HG03575 (cell line): ENCODE measurements around the gene ORM1.

Experiments used
- ATAC-seq: cut with Tn5 transposase; IDR thresholded peaks from one replicate; pipeline ENCODE4 v1.9.1; 2021; ENCODE audit not compliant: unreplicated experiment, insufficient number of reproducible peaks, low FRiP score; ENCODE audit errors: extremely low read depth

The ORM1 gene

GRCh38 chr9:114350636-114351401 is 27.9 kb downstream of the ORM1 start:
- no peak for ATAC-seq

DNA sequence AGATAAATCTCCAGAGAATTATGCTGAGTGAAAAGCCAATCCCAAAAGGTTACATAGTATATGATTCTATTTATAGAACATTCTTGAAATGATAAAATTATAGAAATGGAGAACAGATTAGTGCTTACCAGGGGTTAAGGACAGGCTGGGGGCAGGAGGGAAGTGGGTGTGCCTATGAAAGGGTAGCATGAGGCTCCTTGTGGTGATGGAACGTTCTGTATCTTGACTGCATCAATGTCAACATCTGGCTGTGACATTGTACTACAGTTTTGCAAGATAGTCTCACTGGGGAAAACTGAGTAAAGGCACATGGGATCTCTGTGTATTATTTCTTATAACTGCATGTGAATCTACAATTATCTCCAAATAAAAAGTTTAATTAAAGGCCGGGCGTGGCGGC is 29.0 kb downstream of the ORM1 start:
- ATAC-seq = no peak

DNA sequence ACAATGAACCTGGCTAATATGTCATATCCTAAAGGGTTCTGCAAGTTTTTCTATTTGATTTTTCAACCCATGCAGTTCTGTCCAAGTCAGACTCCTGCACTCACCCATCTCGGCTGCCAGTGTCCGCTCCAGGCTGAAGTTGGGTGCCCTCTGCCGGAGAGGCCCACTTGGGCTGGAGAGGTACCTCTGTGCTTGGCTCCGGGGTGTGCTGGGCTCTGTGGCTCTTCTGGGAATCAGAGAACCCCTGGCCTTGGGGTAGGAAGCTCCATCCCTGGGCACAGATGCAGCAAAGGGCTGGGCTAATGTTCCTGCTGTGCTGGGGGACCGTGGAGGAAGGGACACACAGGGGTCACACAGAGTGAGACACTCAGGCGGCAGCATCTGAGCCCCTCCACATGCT is 32.9 kb downstream of the ORM1 start:
- no peak for ATAC-seq

GRCh38 chr9:114356792-114357191 is 33.9 kb downstream of the ORM1 start:
- no peak for ATAC-seq

DNA sequence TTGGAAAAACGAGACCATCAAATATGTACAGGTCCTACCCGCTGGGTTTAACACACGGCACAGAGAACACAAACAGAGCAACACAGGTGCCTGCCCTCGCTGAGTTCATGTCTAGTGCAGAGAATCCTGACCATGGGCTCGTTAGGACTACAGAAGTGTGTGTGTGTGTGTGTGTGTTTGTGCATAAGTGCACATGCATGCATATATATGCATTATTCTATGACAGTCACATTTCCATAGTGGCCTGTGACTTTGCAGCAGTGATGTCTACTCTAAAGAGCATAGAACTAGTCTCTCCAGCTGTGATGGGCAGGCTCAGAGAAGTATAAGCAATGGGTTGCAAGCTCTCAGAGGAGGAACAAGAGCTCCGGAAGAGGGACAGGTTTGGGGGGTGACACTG is 34.5 kb downstream of the ORM1 start:
- ATAC-seq = no peak

GRCh38 chr9:114357911-114358328 is 35.0 kb downstream of the ORM1 start:
- ATAC-seq = no peak

DNA sequence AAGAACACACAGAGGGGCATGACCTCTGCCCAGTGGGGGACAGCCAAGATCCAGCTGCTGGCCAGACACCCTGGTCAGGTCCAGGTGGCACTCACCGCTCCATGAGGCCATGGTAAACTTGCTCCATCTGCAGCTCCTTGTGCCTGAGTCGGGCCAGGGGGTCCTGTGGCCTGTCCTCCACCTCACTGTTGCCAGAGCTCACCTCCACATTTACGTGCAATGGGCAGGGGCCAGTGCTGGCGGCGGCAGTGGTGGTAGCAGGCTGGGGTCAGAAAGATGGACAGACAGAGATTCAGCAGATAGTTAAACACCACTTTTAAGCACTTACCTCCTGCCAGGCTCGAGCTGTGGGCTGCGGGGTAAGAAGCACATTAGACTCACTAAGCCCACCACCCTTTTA is 36.9 kb downstream of the ORM1 start:
- no peak for ATAC-seq

DNA sequence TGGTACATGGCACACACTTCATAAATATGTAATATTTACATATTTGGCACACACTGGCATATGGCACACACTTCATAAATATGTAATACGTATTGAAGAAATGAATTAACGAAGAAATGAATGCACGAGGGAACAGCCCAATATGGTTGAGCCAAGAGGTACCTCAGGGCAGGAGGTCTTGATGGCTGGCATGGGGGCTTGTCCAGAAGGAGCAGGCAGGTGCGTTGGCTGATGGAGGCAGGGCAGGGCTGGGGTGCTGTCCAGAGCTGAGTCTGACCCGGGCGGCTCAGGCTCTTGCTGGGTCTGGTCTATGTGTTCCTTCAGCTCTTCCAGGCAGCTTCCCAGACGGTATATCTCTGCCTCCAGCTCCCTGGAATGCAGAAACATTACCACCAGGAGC is 38.6 kb downstream of the ORM1 start:
- ATAC-seq = no peak

DNA sequence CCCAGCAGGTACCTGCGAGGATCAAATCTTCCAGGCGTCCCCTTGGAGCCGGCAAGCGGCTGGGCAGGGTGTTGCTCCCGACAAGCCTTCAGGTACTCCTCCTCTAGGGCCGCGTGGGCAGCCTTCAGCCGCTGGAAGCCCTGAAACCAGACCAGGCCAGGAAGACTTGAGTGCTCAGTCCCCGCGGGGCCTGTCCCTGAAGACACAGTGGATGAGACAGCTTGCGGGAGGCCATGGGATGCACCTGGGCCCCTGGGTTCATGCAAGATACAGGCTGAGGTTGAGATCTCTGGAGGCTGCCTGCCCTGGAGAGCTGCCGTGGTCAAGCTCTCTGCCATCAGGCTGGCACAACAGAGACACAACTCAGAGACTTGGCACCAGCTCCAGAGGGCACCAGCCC is 39.5 kb downstream of the ORM1 start:
- no peak for ATAC-seq

DNA sequence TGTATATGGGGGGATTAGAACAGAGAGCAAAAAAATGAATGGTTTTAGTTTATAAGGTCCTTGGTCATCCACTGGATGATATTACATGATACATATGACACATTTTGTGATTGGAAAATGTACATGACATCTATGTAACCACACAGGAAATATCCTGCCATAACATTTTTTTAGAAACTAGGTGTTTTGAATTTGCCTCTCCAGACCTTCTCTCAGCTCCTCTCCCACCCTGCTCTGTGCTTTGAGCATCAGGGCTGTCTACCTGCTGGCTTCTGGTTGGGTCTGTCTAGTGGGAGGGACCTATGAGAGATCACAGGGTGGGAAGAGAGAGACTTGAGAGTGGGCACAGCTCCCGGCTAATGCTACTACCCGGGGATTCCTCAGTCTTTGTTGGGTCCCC is 40.5 kb downstream of the ORM1 start:
- no peak for ATAC-seq

DNA sequence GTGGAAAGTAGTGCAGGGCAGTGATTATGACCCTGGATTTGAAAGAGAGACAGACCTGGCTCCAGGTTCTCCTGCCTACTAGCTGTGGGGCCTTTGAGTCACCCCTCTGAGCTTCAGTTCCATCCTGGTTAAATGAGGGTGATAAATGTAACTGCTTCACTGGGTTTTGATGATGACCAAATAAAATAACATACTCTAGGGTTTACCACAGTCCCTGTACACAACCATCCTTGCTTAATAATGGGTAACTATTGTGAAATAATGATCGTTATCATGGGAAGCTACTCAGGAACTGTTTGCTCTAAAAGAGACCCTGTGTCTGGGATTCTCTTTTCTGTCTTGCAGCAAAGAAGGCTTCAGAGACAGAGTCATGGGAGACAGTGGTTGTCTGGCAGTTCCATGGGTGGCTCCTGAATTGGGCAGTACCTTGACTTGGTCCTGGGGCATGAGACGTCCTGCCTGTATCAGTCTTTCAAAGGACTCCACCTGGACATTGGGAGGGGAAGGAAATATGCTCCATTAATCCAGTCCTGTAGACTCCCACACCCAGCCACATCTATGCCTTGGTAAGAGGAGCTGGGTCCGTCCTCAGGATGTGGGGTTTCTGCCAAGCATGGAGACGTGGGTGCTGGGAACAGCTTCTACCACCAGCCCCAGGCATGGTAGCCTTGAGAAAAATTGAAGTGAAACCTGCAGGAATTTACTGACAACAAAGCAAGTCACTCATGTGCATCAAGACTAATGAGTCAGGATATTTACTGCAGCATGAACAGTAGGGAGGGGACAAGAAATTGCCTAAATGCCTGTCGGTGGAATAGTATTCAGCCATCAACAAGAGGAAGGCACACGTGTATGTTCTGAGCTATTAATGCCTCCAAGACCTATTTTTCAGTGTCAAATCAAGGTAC is 41.5 kb downstream of the ORM1 start:
- ATAC-seq = no peak

- no peak for ATAC-seq
These were observed 42.3 kb downstream of the ORM1 start for GRCh38 chr9:114365194-114365593.

DNA sequence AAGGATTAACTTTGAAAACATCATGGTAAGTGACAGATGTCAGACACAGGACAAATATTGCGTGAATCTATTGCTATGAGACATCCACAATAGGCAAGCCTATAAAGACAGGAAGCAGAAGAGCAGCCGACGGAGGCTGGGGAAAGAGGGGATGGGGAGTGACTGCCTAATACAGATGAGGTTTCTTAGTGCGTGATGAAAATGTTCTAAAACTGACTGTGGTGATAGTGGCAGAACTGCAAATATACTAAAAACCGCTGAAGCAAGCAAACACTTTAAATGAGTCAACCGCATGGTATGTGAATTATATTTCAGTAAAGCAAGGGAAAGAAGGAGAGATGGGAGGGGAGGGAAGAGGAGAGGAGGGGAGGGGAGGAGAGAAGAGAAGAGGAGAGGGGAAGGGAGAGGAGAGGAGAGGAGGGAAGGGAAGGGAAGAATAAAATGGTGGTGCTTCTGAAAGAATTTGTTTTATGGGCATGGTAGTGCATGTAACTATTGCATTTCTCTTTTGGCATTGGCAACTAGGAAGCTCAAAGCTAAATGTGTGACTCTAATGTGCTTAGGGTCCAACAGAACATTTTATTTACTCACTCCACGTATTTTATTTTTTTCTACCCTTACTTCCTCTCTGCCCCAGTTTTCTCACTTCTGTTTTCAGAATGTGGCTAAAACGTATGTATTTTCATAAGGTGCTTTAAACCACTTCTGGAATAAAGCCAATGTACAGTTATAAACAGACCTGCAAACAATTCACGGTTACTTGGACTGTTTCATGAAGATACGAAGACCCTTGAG is 43.6 kb downstream of the ORM1 start:
- peak; percentile 43 for ATAC-seq

- no peak for ATAC-seq
These were observed 44.5 kb downstream of the ORM1 start for GRCh38 chr9:114367366-114367765.

DNA sequence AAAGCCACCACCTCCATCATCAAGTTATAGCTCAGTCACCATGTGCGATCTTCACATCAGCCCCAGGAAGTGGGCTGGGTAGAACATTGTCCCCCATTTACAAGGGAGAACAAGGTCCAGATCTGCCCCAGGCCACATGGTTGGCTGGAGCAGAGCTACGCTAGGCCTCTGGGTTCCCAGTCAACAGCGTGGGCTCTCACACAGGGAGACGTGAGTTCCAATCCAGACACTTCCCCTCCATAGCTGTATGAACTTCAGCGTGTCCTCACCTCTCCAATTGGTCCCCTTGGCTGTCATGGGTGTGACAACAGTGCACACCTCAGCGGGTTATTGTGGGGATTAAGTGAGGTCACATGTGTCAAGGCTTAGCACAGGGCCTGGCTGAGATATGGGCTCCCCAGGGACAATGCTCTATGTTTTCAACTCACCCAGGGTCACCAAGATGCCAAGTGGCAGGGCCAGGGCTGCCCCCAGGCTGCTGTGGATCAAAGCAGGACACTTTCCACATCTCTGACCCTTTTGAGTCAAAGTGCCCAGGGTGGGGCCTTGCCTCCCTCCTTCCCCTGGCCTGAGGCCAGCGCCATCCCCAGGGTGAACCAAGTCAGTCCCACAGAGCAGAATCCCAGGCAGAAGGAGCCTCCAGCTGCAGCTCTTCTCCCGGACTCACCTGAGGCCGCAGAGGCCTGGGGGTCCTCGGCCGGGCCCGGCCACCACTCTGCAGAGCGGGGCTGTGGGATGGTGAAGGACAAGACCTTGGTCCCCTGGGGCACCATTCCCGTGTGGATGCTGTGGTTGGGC is 45.1 kb downstream of the ORM1 start:
- ATAC-seq = no peak

GRCh38 chr9:114369216-114370130 is 46.6 kb downstream of the ORM1 start:
- ATAC-seq = no peak

- no peak for ATAC-seq
These were observed 47.5 kb downstream of the ORM1 start for GRCh38 chr9:114370251-114370967.
